ENCODE results near the gene GATA3. TPM values are rescaled to one million over a fixed set of nuclear protein-coding genes. Genes with fewer than 3 reads are reported as not detected.

The GATA3 gene
- total and polyA plus RNA-seq, 12 donors: 1.1 to 3.2 (median 1.4) TPM

- no peak for TF ChIP-seq CTCF (IDR thresholded peaks at IDR 0.05)
- H3K27me3 ChIP-seq: peaks cover 0 to 42% (median 11%) of the 10 kb centered on the region in 7 donors
- H3K27ac ChIP-seq: no peak overlapping the region
- peaks cover 0 to 67% (median 0%) of the 10 kb centered on the region in 9 donors for H3K36me3 ChIP-seq
- no peak for ATAC-seq
- H3K9me3 ChIP-seq: no peaks in the 10 kb centered on the region
- peaks cover 0 to 10% (median 0%) of the 10 kb centered on the region in 9 donors for H3K4me1 ChIP-seq
- H3K4me3 ChIP-seq: no peak overlapping the region
- intact Hi-C loops (cut with DNase I): no loop called here
- 84 to 92% methylated on average over 3 of the region's 3 CpGs for WGBS, 2 donors
- no peak for DNase-seq
Observed at GRCh38 chr10:8071006-8071405, 16.5 kb downstream of the GATA3 start.

GRCh38 chr10:8071666-8072065 lies 17.2 kb downstream of the GATA3 start:
- peaks cover 0 to 66% (median 0%) of the 10 kb centered on the region in 9 donors for H3K36me3 ChIP-seq

DNA sequence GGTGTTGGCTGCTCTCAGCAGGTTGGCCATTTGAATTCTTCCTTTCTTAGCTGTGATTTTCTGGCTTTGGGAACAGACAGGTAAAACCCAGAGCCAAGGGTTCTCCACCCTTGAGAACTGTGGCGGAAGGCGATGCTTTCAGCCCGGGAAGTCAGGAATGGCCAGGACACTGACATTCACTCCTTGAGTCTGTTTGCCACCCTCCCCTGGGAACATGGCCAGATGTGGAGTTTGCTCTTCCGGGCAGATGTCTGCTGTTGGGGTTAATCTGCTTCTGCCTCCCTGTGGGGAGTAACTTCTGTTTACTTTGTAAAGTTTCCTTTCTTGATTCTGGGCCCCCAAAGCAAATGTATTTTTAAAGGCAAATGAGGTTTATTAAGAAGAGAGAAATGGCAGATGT lies 17.7 kb downstream of the GATA3 start:
- H3K4me3 ChIP-seq: no peak overlapping the region
- H3K36me3 ChIP-seq: peaks cover 0 to 61% (median 0%) of the 10 kb centered on the region in 9 donors
- no peaks in the 10 kb centered on the region for H3K9me3 ChIP-seq
- peaks cover 0 to 6% (median 0%) of the 10 kb centered on the region in 9 donors for H3K4me1 ChIP-seq
- ATAC-seq: no peak
- DNase-seq: no peak
- TF ChIP-seq CTCF (IDR thresholded peaks at IDR 0.05): no peak
- intact Hi-C loops (cut with DNase I): no loop called here
- no peak overlapping the region for H3K27ac ChIP-seq
- H3K27me3 ChIP-seq: peaks cover 0 to 53% (median 13%) of the 10 kb centered on the region in 7 donors
- 43 to 62% methylated on average over 4 of the region's 4 CpGs for WGBS, 2 donors

More at GRCh38 chr10:8071666-8072065, 17.2 kb downstream of the GATA3 start:
- H3K4me1 ChIP-seq: peaks cover 0 to 6% (median 0%) of the 10 kb centered on the region in 9 donors
- no peak overlapping the region for H3K4me3 ChIP-seq
- H3K27me3 ChIP-seq: peaks cover 0 to 48% (median 11%) of the 10 kb centered on the region in 7 donors
- no peak for ATAC-seq
- no peak for DNase-seq
- no peak overlapping the region for H3K27ac ChIP-seq
- no peaks in the 10 kb centered on the region for H3K9me3 ChIP-seq
- WGBS, 2 donors: 51 to 57% methylated on average over 5 of the region's 5 CpGs
- intact Hi-C loops (cut with DNase I): no loop called here
- no peak for TF ChIP-seq CTCF (IDR thresholded peaks at IDR 0.05)

GRCh38 chr10:8073691-8074416 lies 19.4 kb downstream of the GATA3 start:
- Histone ChIP-seq H3K4me1 (peaks cover 0 to 6% (median 0%) of the 10 kb centered on the region in 9 donors), H3K27me3 (peaks cover 0 to 52% (median 18%) of the 10 kb centered on the region in 7 donors), H3K36me3 (peaks cover 0 to 55% (median 0%) of the 10 kb centered on the region in 9 donors), H3K9me3 (no peaks in the 10 kb centered on the region), H3K27ac (no peak overlapping the region), H3K4me3 (no peak overlapping the region)
- WGBS, 2 donors: 92 to 94% methylated on average over 15 of the region's 15 CpGs
- TF ChIP-seq CTCF (IDR thresholded peaks at IDR 0.05): no peak
- intact Hi-C loops (cut with DNase I): no loop called here
- ATAC-seq (no peak), DNase-seq (no peak)
